GM12891 (cell line): ENCODE results near the gene RSAD1. TPM values are rescaled to one million over a fixed set of nuclear protein-coding genes. Genes with fewer than 3 reads are reported as not detected.

Experiments used
- DNase-seq: peaks from one replicate; pipeline ENCODE4 v3.0.0; 2011; ENCODE audit warnings: low spot score; ENCODE audit not compliant: insufficient read length
- FAIRE-seq: peaks from 2 replicates; lab custom pipeline; 2011; peaks lifted over from hg19 to GRCh38; lab: Jason Lieb, UNC
- PAX5 ChIP-seq: IDR thresholded peaks from 2 replicates; pipeline ENCODE4 v1.6.1; 2011; ENCODE audit warnings: low read length, moderate library complexity, mild to moderate bottlenecking; ENCODE audit not compliant: insufficient read depth, severe bottlenecking
- POLR2A ChIP-seq: IDR thresholded peaks from 2 replicates; pipeline ENCODE4 v1.6.1; 2011; ENCODE audit warnings: low read depth, low read length, control low read depth
- POLR2AphosphoS5 ChIP-seq: IDR thresholded peaks from 2 replicates; pipeline ENCODE4 v1.6.1; 2011; ENCODE audit warnings: low read depth, low read length, control low read depth
- POU2F2 ChIP-seq: IDR thresholded peaks from 2 replicates; pipeline ENCODE4 v1.6.1; 2011; ENCODE audit warnings: low read depth, mild to moderate bottlenecking, control low read depth, low read length, moderate library complexity
- SPI1 ChIP-seq: IDR thresholded peaks from 2 replicates; pipeline ENCODE4 v1.6.1; 2011; ENCODE audit warnings: low read depth, low read length, control low read depth
- TAF1 ChIP-seq: IDR thresholded peaks from 2 replicates; pipeline ENCODE4 v1.6.1; 2011; ENCODE audit warnings: low read depth, low read length, control low read depth
- polyA plus RNA-seq: library from polyadenylated mRNA; unstranded; fragments of >200 nt; gene quantifications from one replicate; pipeline ENCODE4 v1.2.1, GENCODE V29; 2012; ENCODE audit warnings: low read depth, missing spikeins, inconsistent platforms; ENCODE audit not compliant: missing spikeins

The RSAD1 gene
- 7.8 TPM for polyA plus RNA-seq

GRCh38 chr17:50478391-50479381 lies at the start of gene RSAD1:
TSS of gene RSAD1 (plus strand) at chr17:50478860. CDS start at chr17:50478885, 25 bp downstream.
- TF ChIP-seq POLR2A (peak; percentile 81), TAF1 (peak; percentile 61; the same call in 1 of the 2 replicates), POLR2AphosphoS5 (peak; percentile 70), SPI1 (no peak), PAX5 (peak; percentile 86), POU2F2 (no peak; the same call in 1 of the 2 replicates)
- DNase-seq (peak; percentile 87), FAIRE-seq (peak; percentile 93)

DNA sequence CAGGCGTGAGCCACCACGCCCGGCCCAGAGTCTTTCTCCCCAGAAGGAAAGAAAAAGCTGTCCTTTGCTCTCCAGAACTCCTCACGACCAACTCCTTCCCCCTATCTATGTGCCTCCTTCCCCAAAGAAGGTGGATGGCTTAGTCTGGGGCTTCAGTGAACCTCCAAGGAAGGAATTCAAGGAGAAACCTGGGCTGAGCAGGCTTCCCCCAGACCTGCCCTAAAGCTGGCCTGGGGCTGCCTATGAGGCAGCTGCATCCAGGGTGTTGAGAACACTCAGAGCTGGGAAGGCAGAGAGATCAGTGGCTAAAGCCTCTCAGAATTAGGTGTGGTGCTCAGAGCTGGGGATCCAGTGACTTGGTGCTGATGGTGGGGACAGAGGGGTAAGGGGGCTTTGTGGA lies 48.9 kb upstream of the RSAD1 start:
- TF ChIP-seq TAF1 (no peak), PAX5 (no peak), POLR2AphosphoS5 (no peak)
- DNase-seq (no peak), FAIRE-seq (no peak)

DNA sequence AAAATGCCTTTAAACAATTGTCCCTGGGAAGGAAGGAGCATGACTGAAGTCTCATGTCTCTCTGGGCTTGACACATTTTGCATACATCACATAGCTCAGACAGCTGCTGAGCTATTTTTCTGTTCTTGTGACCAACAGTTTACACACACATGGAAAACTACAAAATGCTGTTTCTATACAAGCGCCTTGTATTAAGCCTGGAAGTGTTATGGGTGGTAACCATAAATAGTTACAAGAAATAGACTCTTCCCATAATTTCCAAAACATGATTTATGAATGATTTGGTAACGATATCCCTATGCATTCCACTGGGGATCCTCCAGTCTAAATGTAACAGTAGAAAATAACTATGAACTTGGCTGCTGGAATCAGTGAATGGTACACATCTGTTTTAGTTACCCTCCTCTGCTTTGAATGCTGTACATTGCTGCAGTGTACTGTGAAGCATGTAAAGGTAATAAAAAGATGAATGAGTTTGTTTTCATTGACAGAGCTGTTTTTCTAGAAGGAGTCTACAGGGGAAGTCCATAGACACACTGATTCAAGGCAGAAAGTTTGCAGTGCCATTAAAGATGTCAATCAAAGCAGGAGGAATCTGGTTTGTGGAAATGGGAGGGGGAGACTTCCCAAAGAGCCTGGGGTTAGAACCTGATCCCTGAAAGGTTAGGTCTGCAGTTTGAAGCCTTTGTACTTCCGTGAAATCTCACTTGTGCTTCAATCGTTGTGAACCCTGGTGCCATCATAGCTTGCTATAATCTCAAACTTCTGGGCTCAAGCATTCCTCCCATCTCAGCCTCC lies 47.6 kb upstream of the RSAD1 start:
- no peak for FAIRE-seq
- TF ChIP-seq POLR2A (no peak), POU2F2 (no peak), TAF1 (no peak), POLR2AphosphoS5 (no peak), PAX5 (no peak), SPI1 (no peak)
- DNase-seq: no peak

- no peak for FAIRE-seq
- DNase-seq: no peak
- no peak for TF ChIP-seq POU2F2
- TF ChIP-seq TAF1: no peak
- no peak for TF ChIP-seq SPI1
- no peak for TF ChIP-seq POLR2AphosphoS5
- no peak for TF ChIP-seq PAX5
These were observed 46.4 kb upstream of the RSAD1 start for GRCh38 chr17:50432125-50432762.

DNA sequence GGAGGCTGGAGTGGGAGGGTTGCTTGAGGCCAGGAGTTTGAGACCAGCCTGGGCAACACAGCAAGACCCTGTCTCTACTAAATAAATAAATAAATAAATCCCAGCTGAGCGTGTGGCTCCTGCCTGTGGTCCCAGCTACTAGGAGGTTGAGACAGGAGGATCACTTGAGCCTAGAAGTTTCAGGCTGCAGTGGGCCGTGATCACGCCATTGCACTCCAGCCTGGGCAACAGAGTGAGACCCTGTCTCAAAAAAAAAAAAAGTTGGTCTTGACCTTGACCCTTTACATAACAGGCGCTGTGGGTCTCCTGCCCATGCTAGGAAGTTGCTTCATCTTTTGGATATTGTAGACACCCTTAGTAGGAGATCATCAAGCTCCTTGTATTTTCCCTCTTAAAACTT lies 41.3 kb upstream of the RSAD1 start:
- TF ChIP-seq POLR2A (no peak), POU2F2 (no peak), TAF1 (no peak), PAX5 (no peak), SPI1 (no peak), POLR2AphosphoS5 (no peak)
- DNase-seq (no peak), FAIRE-seq (no peak)

GRCh38 chr17:50439008-50439407 lies 39.7 kb upstream of the RSAD1 start:
- FAIRE-seq (no peak), DNase-seq (no peak)
- no peak for TF ChIP-seq SPI1
- TF ChIP-seq POLR2A: no peak
- TF ChIP-seq TAF1: no peak
- no peak for TF ChIP-seq POLR2AphosphoS5
- TF ChIP-seq POU2F2: no peak
- no peak for TF ChIP-seq PAX5

- FAIRE-seq: no peak
- TF ChIP-seq POU2F2 (no peak), TAF1 (no peak), POLR2AphosphoS5 (no peak), SPI1 (no peak), POLR2A (no peak), PAX5 (no peak)
- DNase-seq: no peak
These were observed 38.4 kb upstream of the RSAD1 start for GRCh38 chr17:50440172-50440837.

- DNase-seq: no peak
- TF ChIP-seq PAX5 (no peak), TAF1 (no peak), POLR2A (no peak), POU2F2 (no peak), SPI1 (no peak)
- no peak for FAIRE-seq
These were observed 37.5 kb upstream of the RSAD1 start for GRCh38 chr17:50440838-50441829.
